ENCODE results near the gene ST3GAL3. TPM values are rescaled to one million over a fixed set of nuclear protein-coding genes. Genes with fewer than 3 reads are reported as not detected.

ST3GAL3 gene
- total RNA-seq, 1 donor from 2014 or later = 11.4 TPM

- Mint-ChIP-seq H3K4me3 (ENCODE audit: unreplicated experiment) (no peak overlapping the region), H3K9me3 (ENCODE audit: unreplicated experiment) (peaks cover 1% of the 10 kb centered on the region), H3K27me3 (ENCODE audit: low read depth, unreplicated experiment) (no peaks in the 10 kb centered on the region), H3K27ac (ENCODE audit: unreplicated experiment) (no peak overlapping the region), H3K36me3 (ENCODE audit: low read depth, unreplicated experiment) (peaks cover 18% of the 10 kb centered on the region), H3K4me1 (ENCODE audit: low read depth, unreplicated experiment) (peaks cover 6% of the 10 kb centered on the region)
- peaks cover 71% of the 10 kb centered on the region for H4K20me1 ChIP-seq (ENCODE audit: insufficient read depth, low read length)
- H3K9ac ChIP-seq (ENCODE audit: low read length) = no peak overlapping the region
- FAIRE-seq (no peak), DNase-seq (ENCODE audit: low read depth) (no peak)
- H3K36me3 ChIP-seq (ENCODE audit: insufficient read depth, low read length) = no peaks in the 10 kb centered on the region
- H3K27me3 ChIP-seq (ENCODE audit: insufficient read depth, low read length) = no peaks in the 10 kb centered on the region
- no peak overlapping the region for H3K4me3 ChIP-seq (ENCODE audit: insufficient read depth, low read depth, low read length)
- H3K9me3 ChIP-seq (ENCODE audit: insufficient read depth, low read depth, low read length) = no peaks in the 10 kb centered on the region
- no peak for TF ChIP-seq CTCF (IDR thresholded peaks at IDR 0.05; ENCODE audit: insufficient read depth, low read depth, low read length)
- no peak for TF ChIP-seq EZH2 (IDR thresholded peaks at IDR 0.05; ENCODE audit: insufficient read depth, low read length)
- H2AFZ ChIP-seq (ENCODE audit: low read depth, low read length) = no peak overlapping the region
- H3K27ac ChIP-seq (ENCODE audit: low read depth, low read length) = no peak overlapping the region
- H3K4me1 ChIP-seq (ENCODE audit: insufficient read depth, low read length) = peaks cover under 1% of the 10 kb centered on the region
- H3K4me2 ChIP-seq (ENCODE audit: low read length) = no peak overlapping the region
- H3K79me2 ChIP-seq (ENCODE audit: insufficient read depth, low read length) = peaks cover 34% of the 10 kb centered on the region
These were observed 246.0 kb downstream of the ST3GAL3 start for GRCh38 chr1:43953361-43953760.

GRCh38 chr1:43954036-43954435 is 246.7 kb downstream of the ST3GAL3 start:
- Histone ChIP-seq H3K27me3 (ENCODE audit: insufficient read depth, low read length) (no peaks in the 10 kb centered on the region), H3K4me1 (ENCODE audit: insufficient read depth, low read length) (no peaks in the 10 kb centered on the region), H3K36me3 (ENCODE audit: insufficient read depth, low read length) (no peaks in the 10 kb centered on the region), H3K4me3 (ENCODE audit: insufficient read depth, low read depth, low read length) (no peak overlapping the region), H3K27ac (ENCODE audit: low read depth, low read length) (no peak overlapping the region), H2AFZ (ENCODE audit: low read depth, low read length) (no peak overlapping the region), H3K79me2 (ENCODE audit: insufficient read depth, low read length) (peaks cover 28% of the 10 kb centered on the region), H3K4me2 (ENCODE audit: low read length) (no peak overlapping the region), H4K20me1 (ENCODE audit: insufficient read depth, low read length) (peaks cover 64% of the 10 kb centered on the region), H3K9ac (ENCODE audit: low read length) (no peak overlapping the region), H3K9me3 (ENCODE audit: insufficient read depth, low read depth, low read length) (no peaks in the 10 kb centered on the region)
- TF ChIP-seq CTCF (IDR thresholded peaks at IDR 0.05; ENCODE audit: insufficient read depth, low read depth, low read length) = no peak
- no peak for TF ChIP-seq EZH2 (IDR thresholded peaks at IDR 0.05; ENCODE audit: insufficient read depth, low read length)
- no peaks in the 10 kb centered on the region for H3K27me3 Mint-ChIP-seq (ENCODE audit: low read depth, unreplicated experiment)
- peaks cover 1% of the 10 kb centered on the region for H3K9me3 Mint-ChIP-seq (ENCODE audit: unreplicated experiment)
- no peak for DNase-seq (ENCODE audit: low read depth)
- H3K36me3 Mint-ChIP-seq (ENCODE audit: low read depth, unreplicated experiment) = peaks cover 23% of the 10 kb centered on the region
- no peak overlapping the region for H3K4me3 Mint-ChIP-seq (ENCODE audit: unreplicated experiment)
- no peak for FAIRE-seq
- no peak overlapping the region for H3K27ac Mint-ChIP-seq (ENCODE audit: unreplicated experiment)
- peaks cover 6% of the 10 kb centered on the region for H3K4me1 Mint-ChIP-seq (ENCODE audit: low read depth, unreplicated experiment)

- Mint-ChIP-seq H3K27ac (ENCODE audit: unreplicated experiment) (no peak overlapping the region), H3K27me3 (ENCODE audit: low read depth, unreplicated experiment) (no peaks in the 10 kb centered on the region), H3K9me3 (ENCODE audit: unreplicated experiment) (peaks cover 1% of the 10 kb centered on the region), H3K36me3 (ENCODE audit: low read depth, unreplicated experiment) (peaks cover 27% of the 10 kb centered on the region), H3K4me1 (ENCODE audit: low read depth, unreplicated experiment) (peaks cover 6% of the 10 kb centered on the region), H3K4me3 (ENCODE audit: unreplicated experiment) (no peak overlapping the region)
- Histone ChIP-seq H3K4me1 (ENCODE audit: insufficient read depth, low read length) (no peaks in the 10 kb centered on the region), H3K79me2 (ENCODE audit: insufficient read depth, low read length) (peaks cover 19% of the 10 kb centered on the region), H3K9ac (ENCODE audit: low read length) (no peak overlapping the region), H3K27ac (ENCODE audit: low read depth, low read length) (no peak overlapping the region), H3K36me3 (ENCODE audit: insufficient read depth, low read length) (no peaks in the 10 kb centered on the region), H3K4me2 (ENCODE audit: low read length) (no peak overlapping the region), H3K27me3 (ENCODE audit: insufficient read depth, low read length) (no peaks in the 10 kb centered on the region), H3K9me3 (ENCODE audit: insufficient read depth, low read depth, low read length) (no peaks in the 10 kb centered on the region), H2AFZ (ENCODE audit: low read depth, low read length) (no peak overlapping the region), H4K20me1 (ENCODE audit: insufficient read depth, low read length) (peaks cover 46% of the 10 kb centered on the region), H3K4me3 (ENCODE audit: insufficient read depth, low read depth, low read length) (no peak overlapping the region)
- DNase-seq (ENCODE audit: low read depth) = no peak
- no peak for FAIRE-seq
- TF ChIP-seq EZH2 (IDR thresholded peaks at IDR 0.05; ENCODE audit: insufficient read depth, low read length) (no peak), CTCF (IDR thresholded peaks at IDR 0.05; ENCODE audit: insufficient read depth, low read depth, low read length) (no peak)
These were observed 248.9 kb downstream of the ST3GAL3 start for GRCh38 chr1:43956234-43956633.

All from astrocyte (in vitro differentiated cells and primary cell).